B cell (primary cell): ENCODE results near the gene CCDC91.

Source experiments
- EZH2 ChIP-seq: IDR thresholded peaks from 2 replicates; pipeline ENCODE4 v1.6.1; 2012; ENCODE audit warnings: borderline replicate concordance, low read depth, mild to moderate bottlenecking, moderate library complexity, low read length; ENCODE audit not compliant: insufficient read depth, poor library complexity, severe bottlenecking
- TF ChIP-seq, protein P1 (sequence below): fragments of 200-600 bp; IDR thresholded peaks from one replicate; pipeline ENCODE4 v1.8.0; 2022; ENCODE audit warnings: antibody characterized with exemption, mild to moderate bottlenecking

DNA sequence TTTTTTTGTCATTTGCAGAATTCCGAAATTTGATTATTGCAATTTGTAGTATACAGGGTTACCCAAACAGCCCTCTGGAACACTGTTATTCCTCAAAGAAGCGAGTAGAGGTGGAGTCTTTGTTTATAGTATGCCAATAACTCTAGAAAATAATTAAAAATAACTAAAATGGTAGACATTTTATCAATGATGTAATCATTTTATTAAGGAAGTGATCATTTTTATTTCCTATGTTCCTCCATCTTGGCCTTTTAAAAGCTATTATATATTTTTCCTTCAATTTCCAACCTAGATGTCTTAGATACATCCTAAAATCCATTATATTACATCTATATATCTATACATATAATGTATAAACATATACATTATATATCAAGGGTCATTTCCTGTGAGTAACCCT lies 106.0 kb downstream of the CCDC91 start:
- TF ChIP-seq, protein P1, sequence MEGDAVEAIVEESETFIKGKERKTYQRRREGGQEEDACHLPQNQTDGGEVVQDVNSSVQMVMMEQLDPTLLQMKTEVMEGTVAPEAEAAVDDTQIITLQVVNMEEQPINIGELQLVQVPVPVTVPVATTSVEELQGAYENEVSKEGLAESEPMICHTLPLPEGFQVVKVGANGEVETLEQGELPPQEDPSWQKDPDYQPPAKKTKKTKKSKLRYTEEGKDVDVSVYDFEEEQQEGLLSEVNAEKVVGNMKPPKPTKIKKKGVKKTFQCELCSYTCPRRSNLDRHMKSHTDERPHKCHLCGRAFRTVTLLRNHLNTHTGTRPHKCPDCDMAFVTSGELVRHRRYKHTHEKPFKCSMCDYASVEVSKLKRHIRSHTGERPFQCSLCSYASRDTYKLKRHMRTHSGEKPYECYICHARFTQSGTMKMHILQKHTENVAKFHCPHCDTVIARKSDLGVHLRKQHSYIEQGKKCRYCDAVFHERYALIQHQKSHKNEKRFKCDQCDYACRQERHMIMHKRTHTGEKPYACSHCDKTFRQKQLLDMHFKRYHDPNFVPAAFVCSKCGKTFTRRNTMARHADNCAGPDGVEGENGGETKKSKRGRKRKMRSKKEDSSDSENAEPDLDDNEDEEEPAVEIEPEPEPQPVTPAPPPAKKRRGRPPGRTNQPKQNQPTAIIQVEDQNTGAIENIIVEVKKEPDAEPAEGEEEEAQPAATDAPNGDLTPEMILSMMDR = no peak
- no peak for TF ChIP-seq EZH2
